Dermis microvascular lymphatic vessel endothelial cell (primary cell): ENCODE data around the gene JAML. TPM values are rescaled to one million over a fixed set of nuclear protein-coding genes. Genes with fewer than 3 reads are reported as not detected.
A peak's percentile ranks its signal among the peaks of the same experiment; 100 is the strongest.

ENCODE experiments used
- DNase-seq, 2 donors: peaks; one replicate each; pipeline versions ENCODE4 v3.0.0 to v3.0.0-alpha.2; 2010; ENCODE audit warnings: low read depth in 2 of 2
- total RNA-seq: library from RNA; depleted of rRNA; stranded (reverse); fragments of >200 nt; gene quantifications from 2 replicates; pipeline ENCODE4 v1.2.1, GENCODE V29; 2014

JAML gene
- total RNA-seq, 1 donor from 2014 or later, result 0.13 TPM

DNA sequence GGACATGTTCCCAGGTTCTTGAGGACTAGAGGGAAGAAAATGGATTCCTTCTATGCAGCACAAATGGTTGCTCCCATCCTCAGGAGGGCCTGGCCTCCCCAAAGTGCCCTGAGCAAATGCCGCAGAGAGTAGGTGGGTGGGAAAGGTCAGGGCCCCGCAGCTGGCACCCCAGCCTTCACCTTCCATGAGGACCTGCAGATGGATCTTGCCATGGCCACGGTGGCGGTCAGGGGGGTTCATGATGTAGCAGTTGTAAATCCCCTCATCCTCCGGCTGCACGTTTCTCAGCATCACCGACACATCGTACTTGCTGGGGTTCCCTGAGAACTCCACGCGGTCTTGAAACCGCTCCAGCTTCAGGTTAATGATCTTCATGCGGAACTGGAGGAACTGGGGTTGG is 56.9 kb downstream of the JAML start:
- no peak for DNase-seq

DNA sequence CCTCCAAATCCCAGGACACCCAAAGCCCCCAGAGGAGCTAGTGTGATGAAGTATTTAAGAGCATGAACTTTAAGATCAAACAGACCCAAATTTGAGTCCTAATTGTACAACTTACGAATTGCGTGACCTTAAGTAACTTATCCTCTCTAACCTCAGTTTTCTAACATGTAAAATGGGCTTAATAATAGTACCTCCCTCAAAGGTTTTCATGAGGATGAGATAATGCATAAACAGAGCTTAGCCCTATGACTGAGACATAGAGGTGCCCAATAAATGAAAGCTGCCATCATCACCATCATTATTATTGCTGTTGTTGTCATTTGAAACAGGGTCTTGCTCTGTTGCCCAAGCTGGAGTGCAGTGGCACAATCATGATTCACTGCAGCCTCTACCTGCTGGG is 57.6 kb downstream of the JAML start:
- DNase-seq, result no peak

- no peak for DNase-seq
Measured at GRCh38 chr11:118166641-118167040, 58.2 kb downstream of the JAML start.

- no peak for DNase-seq
Measured at GRCh38 chr11:118164885-118165284, 59.9 kb downstream of the JAML start.

DNA sequence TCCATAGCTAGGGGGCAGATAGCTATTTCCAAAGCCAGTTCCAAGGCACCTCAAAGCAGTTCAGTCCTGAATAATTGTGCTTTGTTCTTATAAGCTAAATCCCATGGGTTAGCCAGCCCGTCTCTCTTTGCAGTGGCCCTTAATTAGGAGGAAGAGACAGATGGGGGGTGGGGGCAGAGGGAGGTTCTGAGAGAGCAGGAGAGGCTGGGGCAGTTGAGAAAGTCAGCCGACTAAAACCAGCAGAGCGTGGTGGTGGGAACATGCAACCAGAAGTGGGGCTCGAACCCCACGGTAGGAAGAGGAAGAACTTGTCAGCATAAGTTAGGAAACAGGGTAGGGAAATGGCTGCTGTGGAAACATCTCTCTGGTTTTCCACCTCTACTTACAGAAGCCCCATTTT is 61.3 kb downstream of the JAML start:
- no peak for DNase-seq

- DNase-seq, result no peak
Measured at GRCh38 chr11:118162846-118163245, 62.0 kb downstream of the JAML start.

GRCh38 chr11:118161786-118162185 is 63.0 kb downstream of the JAML start:
- DNase-seq, result no peak

- no peak for DNase-seq
Measured at GRCh38 chr11:118157186-118157895, 67.5 kb downstream of the JAML start.

- no peak for DNase-seq
Measured at GRCh38 chr11:118156531-118157185, 68.2 kb downstream of the JAML start.

GRCh38 chr11:118155776-118156530 is 68.9 kb downstream of the JAML start:
- no peak for DNase-seq

DNA sequence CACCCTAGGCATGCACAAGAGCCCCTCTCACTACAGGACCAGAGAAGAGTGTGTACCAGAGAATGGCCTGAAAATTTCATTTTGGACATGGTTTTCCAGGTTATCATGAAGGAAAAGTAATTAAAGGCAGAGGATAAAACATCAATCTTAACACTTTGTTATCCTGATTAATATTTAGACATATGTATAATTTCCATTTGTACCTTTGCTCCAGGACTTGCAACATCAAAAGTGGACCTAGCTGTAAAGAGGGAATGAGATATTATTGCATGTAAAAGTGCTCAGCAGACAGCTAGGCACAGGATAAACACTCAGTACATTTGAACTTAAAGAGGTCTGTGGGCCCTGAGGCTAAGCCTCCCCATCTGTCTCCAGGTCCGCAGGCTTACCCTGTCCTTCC is 70.2 kb downstream of the JAML start:
- DNase-seq, result no peak

DNA sequence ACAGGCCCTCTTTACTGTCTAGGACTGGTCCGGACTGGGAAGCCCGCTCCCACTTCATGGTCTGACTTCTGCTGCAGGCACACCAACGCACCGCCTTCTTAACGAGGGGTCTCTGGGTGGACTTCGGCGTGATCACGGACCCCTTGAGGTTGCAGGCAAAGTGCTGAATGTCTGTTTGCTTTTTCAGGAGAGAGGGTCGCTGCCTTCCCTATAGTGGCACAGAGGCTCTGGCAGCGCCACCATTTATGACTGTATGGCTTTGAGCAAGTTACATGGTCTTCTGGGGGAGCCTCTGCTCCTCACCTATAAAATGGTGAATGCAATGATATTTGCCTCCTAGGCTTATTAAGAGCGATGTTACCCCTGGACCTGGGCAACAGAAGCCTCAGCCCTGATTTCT is 70.8 kb downstream of the JAML start:
- DNase-seq, result no peak

GRCh38 chr11:118153516-118153915 is 71.3 kb downstream of the JAML start:
- no peak for DNase-seq

DNA sequence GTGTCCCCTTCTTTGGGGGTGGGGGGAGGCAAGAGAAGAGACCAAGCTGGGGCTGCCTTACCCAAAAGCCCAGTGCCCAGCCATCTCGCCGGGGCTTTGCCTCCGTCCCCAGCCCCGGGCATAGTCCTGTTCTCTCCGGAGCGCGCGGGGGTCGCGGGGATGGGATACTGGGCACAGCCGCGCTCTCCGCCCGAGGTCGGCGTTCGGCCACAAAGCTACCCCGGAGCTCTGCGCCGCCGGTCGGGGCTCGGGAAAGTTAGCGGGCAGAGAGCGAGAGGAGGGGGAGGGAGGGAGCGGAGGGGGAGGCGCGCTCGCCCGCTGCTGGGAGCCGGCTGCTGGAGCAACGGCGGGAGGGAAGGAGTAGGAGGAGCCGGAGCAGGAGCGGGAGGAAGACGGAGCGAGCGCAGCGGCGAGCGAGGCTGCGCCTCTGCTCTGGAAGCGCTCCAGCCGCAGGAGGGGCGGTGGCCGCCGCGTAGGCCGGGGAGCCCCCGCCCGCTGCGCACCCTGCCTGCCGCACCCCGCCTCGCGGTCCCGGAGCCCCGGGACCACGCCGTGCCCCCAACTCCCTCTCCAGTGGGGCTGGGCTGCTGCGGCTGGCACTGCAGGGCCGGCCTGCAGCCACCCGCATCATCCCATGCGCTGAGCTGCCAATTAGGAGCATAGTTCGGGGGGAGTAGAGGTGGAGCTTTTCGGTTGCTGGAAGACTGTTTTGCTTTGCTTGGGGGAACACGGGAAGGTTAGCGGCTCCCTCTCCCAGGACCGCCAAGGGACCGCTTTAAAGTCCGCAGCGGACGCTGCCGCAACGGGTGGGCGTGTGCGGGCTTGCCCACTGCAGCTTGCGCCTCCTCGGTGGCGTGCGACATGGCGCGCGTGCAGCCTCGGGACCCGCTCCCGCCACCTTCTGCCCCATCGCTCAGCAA is 72.0 kb downstream of the JAML start, which contains the start of gene SCN4B:
SCN4B (minus strand) TSS at position 272 of the 920 bp plus-strand sequence; CDS start at position 122, 150 bp downstream.
- peak in 1 of 2 donors; percentile 53 for DNase-seq

DNA sequence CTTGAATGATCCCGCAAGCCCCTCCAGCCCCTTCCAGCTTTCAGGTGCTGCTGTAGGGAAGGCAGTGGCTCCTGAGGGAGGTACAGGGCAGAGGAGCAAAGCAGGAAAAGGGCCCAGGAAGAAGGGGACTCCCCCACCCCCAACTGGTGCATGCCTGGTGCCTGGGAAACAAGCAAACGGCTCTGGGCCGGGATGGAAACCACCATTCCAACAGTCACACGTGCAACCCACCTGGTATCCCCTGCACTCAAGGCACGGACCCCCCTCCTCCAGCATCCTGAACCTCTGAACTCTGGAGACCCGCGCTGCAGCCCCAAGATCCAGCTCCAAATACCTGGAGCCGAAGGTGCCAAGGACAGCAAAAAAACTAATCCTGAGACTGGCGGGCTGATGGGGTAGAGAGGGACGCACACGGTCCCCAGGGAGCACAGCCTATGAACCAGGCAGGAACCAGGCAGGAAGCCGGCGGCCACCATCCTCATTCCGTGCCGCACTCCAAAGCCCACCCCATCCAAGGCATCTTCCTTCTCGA is 72.7 kb downstream of the JAML start:
- DNase-seq, result no peak

GRCh38 chr11:118151431-118151830 is 73.4 kb downstream of the JAML start:
- DNase-seq, result no peak

GRCh38 chr11:118149493-118149892 is 75.3 kb downstream of the JAML start:
- DNase-seq, result no peak

- DNase-seq, result no peak
Measured at GRCh38 chr11:118148856-118149255, 76.0 kb downstream of the JAML start.

DNA sequence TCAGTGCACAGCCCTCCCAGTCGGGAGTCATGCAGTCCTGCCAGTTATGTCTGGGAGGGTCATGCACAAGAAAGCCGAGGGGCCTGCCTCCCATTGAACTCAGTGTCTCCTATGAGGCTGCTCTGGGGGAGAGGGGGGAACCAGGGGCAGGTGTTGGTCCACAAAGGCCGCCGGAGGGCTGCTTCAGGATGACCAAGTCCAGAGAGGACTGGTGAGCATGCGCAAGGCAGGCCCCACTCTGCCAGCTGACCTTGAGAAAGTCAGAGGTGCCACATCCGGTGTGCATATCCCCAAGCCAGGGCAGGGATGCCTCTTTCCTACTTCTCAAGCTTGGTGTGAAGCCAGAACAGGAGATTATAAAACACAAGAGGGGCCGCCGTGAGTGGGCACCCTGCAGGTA is 76.6 kb downstream of the JAML start:
- no peak for DNase-seq

DNA sequence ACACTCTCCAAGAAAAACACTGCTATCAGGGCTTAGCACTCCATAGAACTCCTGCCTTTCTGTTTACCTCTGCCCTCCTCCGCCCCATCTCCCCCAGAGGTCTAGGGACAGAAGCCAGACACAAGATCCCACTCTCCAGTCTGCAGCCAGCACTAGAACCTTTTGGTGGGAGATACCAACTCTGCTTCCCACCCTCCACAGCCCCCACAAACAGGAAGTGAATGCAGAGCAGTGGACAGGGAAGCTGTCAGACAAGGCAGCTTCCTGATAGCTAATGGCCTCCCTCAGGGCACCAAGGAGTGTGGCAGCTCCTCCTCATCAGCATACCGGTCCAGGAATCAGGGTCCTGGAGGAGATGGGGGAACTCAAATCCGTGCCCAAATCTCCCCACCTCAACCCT is 77.3 kb downstream of the JAML start:
- DNase-seq, result no peak

DNA sequence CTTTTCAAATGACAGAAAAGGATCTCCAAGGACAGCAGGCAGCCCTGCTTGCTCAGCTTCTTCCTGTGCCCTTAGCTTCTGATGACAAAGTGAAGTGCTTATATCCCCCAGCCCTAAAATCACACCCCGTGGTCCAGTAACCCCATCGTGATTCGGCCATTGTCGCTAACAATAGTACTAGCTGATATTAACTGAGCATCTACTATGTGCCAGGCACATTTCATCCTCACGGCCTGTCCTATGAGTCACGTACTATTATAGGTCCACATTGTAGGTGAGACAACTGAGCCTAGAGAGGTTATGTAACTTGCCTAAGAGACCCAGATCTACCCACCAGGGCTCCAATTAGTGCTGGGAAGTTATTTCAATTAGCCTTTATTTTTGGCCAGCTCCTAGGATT is 78.3 kb downstream of the JAML start:
- DNase-seq, result no peak
